HepG2 (cell line): ENCODE measurements around the gene GJD3. TPM values are rescaled to one million over a fixed set of nuclear protein-coding genes. Genes with fewer than 3 reads are reported as not detected.

ENCODE experiments used
- BHLHE40 ChIP-seq: IDR thresholded peaks from 2 replicates; pipeline ENCODE4 v1.6.1; 2011; ENCODE audit warnings: low read length, improper control_type of control experiment
- FIP1L1 ChIP-seq: fragments of 200-400 bp; formaldehyde crosslinking; IDR thresholded peaks from 2 replicates; pipeline ENCODE4 v1.6.1; 2018; ENCODE audit warnings: low read depth, mild to moderate bottlenecking, low read length, moderate library complexity, borderline replicate concordance; ENCODE audit not compliant: insufficient read depth
- FOXK1 ChIP-seq: sonication (generic); formaldehyde crosslinking; IDR thresholded peaks from 2 replicates; pipeline ENCODE4 v1.4.0; 2020; ENCODE audit warnings: low read depth, missing genetic modification reagents, borderline replicate concordance
- KLF9 ChIP-seq: IDR thresholded peaks from 2 replicates; pipeline ENCODE4 v1.6.1; 2016; ENCODE audit warnings: low read depth
- NFE2L2 ChIP-seq: fragments of 150-350 bp; IDR thresholded peaks from 2 replicates; pipeline ENCODE4 v1.6.1; 2014; ENCODE audit warnings: low read length
- PHF5A ChIP-seq: IDR thresholded peaks from one replicate; pipeline ENCODE4 v1.6.1; 2018; ENCODE audit warnings: low read depth, missing genetic modification reagents; ENCODE audit not compliant: unreplicated experiment
- SNAPC5 ChIP-seq: sonication (generic); formaldehyde crosslinking; IDR thresholded peaks from 2 replicates; pipeline ENCODE4 v1.8.1; 2023; ENCODE audit warnings: mild to moderate bottlenecking, missing genetic modification reagents, borderline replicate concordance
- TOE1 ChIP-seq: sonication (generic); formaldehyde crosslinking; IDR thresholded peaks from 2 replicates; pipeline ENCODE4 v1.4.0; 2020; ENCODE audit warnings: mild to moderate bottlenecking, missing genetic modification reagents
- XBP1 ChIP-seq: sonication (generic); formaldehyde crosslinking; IDR thresholded peaks from 2 replicates; pipeline ENCODE4 v1.5.0; 2020; ENCODE audit warnings: missing genetic modification reagents
- YY1 ChIP-seq: IDR thresholded peaks from 2 replicates; pipeline ENCODE4 v1.6.1; 2011; ENCODE audit warnings: low read length, low read depth, moderate library complexity, mild to moderate bottlenecking; ENCODE audit not compliant: insufficient read depth, insufficient replicate concordance
- ZEB1 ChIP-seq: IDR thresholded peaks from 2 replicates; pipeline ENCODE4 v1.6.1; 2012; ENCODE audit warnings: mild to moderate bottlenecking, low read depth, inconsistent platforms; ENCODE audit not compliant: insufficient replicate concordance
- ZNF224 ChIP-seq: sonication (generic); formaldehyde crosslinking; IDR thresholded peaks from 2 replicates; pipeline ENCODE4 v1.5.0; 2020; ENCODE audit warnings: mild to moderate bottlenecking, missing genetic modification reagents
- ZNF460 ChIP-seq: sonication (generic); formaldehyde crosslinking; IDR thresholded peaks from 2 replicates; pipeline ENCODE4 v1.5.1; 2020; ENCODE audit warnings: missing genetic modification reagents, mild to moderate bottlenecking, borderline replicate concordance
- ZNF547 ChIP-seq: sonication (generic); formaldehyde crosslinking; IDR thresholded peaks from 2 replicates; pipeline ENCODE4 v1.5.1; 2020; ENCODE audit warnings: mild to moderate bottlenecking, missing genetic modification reagents
- ZNF850 ChIP-seq: sonication (generic); formaldehyde crosslinking; conservative IDR thresholded peaks from 2 replicates; pipeline ENCODE4 v1.9.0; 2021; ENCODE audit warnings: mild to moderate bottlenecking, missing genetic modification reagents
- ZSCAN9 ChIP-seq: IDR thresholded peaks from 2 replicates; pipeline ENCODE4 v1.6.1; 2016; ENCODE audit warnings: borderline replicate concordance
- polyA plus RNA-seq, 8 experiments: library from polyadenylated mRNA; depleted of rRNA in 3 of 8; stranded (reverse) in 7 of 8; unstranded in 1 of 8; fragments of >200 nt; fragmentation: Illumina TruSeq in 4 of 8; extraction: Trizol in 4 of 8; gene quantifications; 2 replicates each; pipeline versions ENCODE4 v1.2.1 to v1.2.3, GENCODE V29; 2011 to 2016; ENCODE audit warnings: low read depth in 4 of 8, missing spikeins in 1 of 8, mixed read lengths in 1 of 8; ENCODE audit not compliant: insufficient read depth in 1 of 8
- total RNA-seq, 5 experiments: library from RNA; depleted of rRNA; stranded (reverse); fragments of >200 nt; fragmentation: Illumina TruSeq; extraction: Trizol; gene quantifications; 2 replicates each; pipeline ENCODE4 v1.2.3, GENCODE V29; 2016; ENCODE audit warnings: low read depth in 1 of 5
- TF ChIP-seq, protein P1 (sequence below): sonication (generic); formaldehyde crosslinking; IDR thresholded peaks from 2 replicates; pipeline ENCODE4 v1.8.0; 2022; ENCODE audit warnings: mild to moderate bottlenecking, missing genetic modification reagents; ENCODE audit not compliant: insufficient replicate concordance
- TF ChIP-seq, protein P2 (sequence below): sonication (generic); formaldehyde crosslinking; IDR thresholded peaks from 2 replicates; pipeline ENCODE4 v1.5.0; 2020; ENCODE audit warnings: missing genetic modification reagents
- TF ChIP-seq, protein P3 (sequence below): IDR thresholded peaks from 2 replicates; pipeline ENCODE4 v1.6.1; 2016; ENCODE audit warnings: missing genetic modification reagents, missing compliant biosample characterization
- TF ChIP-seq, protein P4 (sequence below): IDR thresholded peaks from 2 replicates; pipeline ENCODE4 v1.6.1; 2012; ENCODE audit warnings: inconsistent platforms
- TF ChIP-seq, protein P5 (sequence below): sonication (generic); formaldehyde crosslinking; IDR thresholded peaks from 2 replicates; pipeline ENCODE4 v1.5.0; 2020; ENCODE audit warnings: missing genetic modification reagents, mild to moderate bottlenecking, borderline replicate concordance
- TF ChIP-seq, protein P6 (sequence below): IDR thresholded peaks from 2 replicates; pipeline ENCODE4 v1.6.1; 2016; ENCODE audit warnings: missing compliant biosample characterization, missing genetic modification reagents, borderline replicate concordance

GJD3 gene
- total and polyA plus RNA-seq, 2 of the 13 experiments (the other 11 are each of a cell fraction or from before 2014, with no cell fraction given), result not detected

- TF ChIP-seq XBP1 (CRISPR knock-in tag), result no peak
- TF ChIP-seq NFE2L2, result no peak
- TF ChIP-seq, protein P1, sequence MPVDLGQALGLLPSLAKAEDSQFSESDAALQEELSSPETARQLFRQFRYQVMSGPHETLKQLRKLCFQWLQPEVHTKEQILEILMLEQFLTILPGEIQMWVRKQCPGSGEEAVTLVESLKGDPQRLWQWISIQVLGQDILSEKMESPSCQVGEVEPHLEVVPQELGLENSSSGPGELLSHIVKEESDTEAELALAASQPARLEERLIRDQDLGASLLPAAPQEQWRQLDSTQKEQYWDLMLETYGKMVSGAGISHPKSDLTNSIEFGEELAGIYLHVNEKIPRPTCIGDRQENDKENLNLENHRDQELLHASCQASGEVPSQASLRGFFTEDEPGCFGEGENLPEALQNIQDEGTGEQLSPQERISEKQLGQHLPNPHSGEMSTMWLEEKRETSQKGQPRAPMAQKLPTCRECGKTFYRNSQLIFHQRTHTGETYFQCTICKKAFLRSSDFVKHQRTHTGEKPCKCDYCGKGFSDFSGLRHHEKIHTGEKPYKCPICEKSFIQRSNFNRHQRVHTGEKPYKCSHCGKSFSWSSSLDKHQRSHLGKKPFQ, result peak; percentile 75
- TF ChIP-seq, protein P2, sequence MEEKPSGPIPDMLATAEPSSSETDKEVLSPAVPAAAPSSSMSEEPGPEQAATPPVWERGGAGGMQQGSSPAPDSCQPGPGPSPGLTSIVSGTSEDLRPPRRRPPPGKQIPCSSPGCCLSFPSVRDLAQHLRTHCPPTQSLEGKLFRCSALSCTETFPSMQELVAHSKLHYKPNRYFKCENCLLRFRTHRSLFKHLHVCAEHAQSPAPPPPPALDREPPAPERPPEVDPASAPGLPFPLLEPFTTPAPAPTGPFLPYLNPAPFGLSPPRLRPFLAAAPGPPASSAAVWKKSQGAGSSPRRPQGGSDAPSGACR (CRISPR knock-in tag), result peak; percentile 94; the same call in 1 of the 2 replicates
- TF ChIP-seq, protein P3, sequence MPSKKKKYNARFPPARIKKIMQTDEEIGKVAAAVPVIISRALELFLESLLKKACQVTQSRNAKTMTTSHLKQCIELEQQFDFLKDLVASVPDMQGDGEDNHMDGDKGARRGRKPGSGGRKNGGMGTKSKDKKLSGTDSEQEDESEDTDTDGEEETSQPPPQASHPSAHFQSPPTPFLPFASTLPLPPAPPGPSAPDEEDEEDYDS, result peak; percentile 83
- TF ChIP-seq ZNF850 (CRISPR knock-in tag), result 0 out of 2 replicates have a peak, but pooled peaks have one; percentile 8
- no peak for TF ChIP-seq YY1
- TF ChIP-seq SNAPC5 (CRISPR knock-in tag), result no peak; the same call in 1 of the 2 replicates
- peak; percentile 85 for TF ChIP-seq BHLHE40
- TF ChIP-seq TOE1 (CRISPR knock-in tag), result 0 out of 2 replicates have a peak, but pooled peaks have one; percentile 19
- TF ChIP-seq FIP1L1, result 0 out of 2 replicates have a peak, but pooled peaks have one; percentile 72
- TF ChIP-seq ZSCAN9 (CRISPR knock-in tag), result 0 out of 2 replicates have a peak, but pooled peaks have one; percentile 22
- TF ChIP-seq ZEB1, result peak; percentile 99
- no peak for TF ChIP-seq FOXK1 (CRISPR knock-in tag)
- TF ChIP-seq, protein P4, sequence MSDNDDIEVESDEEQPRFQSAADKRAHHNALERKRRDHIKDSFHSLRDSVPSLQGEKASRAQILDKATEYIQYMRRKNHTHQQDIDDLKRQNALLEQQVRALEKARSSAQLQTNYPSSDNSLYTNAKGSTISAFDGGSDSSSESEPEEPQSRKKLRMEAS, result peak; percentile 96
- TF ChIP-seq PHF5A (CRISPR knock-in tag), result peak; percentile 42
- TF ChIP-seq KLF9 (CRISPR knock-in tag), result 0 out of 2 replicates have a peak, but pooled peaks have one; percentile 18
- TF ChIP-seq, protein P5, sequence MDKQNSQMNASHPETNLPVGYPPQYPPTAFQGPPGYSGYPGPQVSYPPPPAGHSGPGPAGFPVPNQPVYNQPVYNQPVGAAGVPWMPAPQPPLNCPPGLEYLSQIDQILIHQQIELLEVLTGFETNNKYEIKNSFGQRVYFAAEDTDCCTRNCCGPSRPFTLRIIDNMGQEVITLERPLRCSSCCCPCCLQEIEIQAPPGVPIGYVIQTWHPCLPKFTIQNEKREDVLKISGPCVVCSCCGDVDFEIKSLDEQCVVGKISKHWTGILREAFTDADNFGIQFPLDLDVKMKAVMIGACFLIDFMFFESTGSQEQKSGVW, result no peak
- TF ChIP-seq, protein P6, sequence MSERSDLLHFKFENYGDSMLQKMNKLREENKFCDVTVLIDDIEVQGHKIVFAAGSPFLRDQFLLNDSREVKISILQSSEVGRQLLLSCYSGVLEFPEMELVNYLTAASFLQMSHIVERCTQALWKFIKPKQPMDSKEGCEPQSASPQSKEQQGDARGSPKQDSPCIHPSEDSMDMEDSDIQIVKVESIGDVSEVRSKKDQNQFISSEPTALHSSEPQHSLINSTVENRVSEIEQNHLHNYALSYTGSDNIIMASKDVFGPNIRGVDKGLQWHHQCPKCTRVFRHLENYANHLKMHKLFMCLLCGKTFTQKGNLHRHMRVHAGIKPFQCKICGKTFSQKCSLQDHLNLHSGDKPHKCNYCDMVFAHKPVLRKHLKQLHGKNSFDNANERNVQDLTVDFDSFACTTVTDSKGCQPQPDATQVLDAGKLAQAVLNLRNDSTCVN, result peak; percentile 64; the same call in 1 of the 2 replicates
- peak; percentile 92; the same call in 1 of the 2 replicates for TF ChIP-seq ZNF547
- TF ChIP-seq ZNF460, result 0 out of 2 replicates have a peak, but pooled peaks have one; percentile 35
- TF ChIP-seq ZNF224 (CRISPR knock-in tag), result peak; percentile 7; the same call in 1 of the 2 replicates
Measured at GRCh38 chr17:40345161-40345993, 19.2 kb downstream of the GJD3 start (continued).
